NK-92 (cell line): ENCODE results near the gene AIFM1.

ENCODE experiments used
- DNase-seq: peaks from one replicate; lab custom pipeline; 2025; ENCODE audit not compliant: unreplicated experiment; lab: John Stamatoyannopoulos, UW

The AIFM1 gene

GRCh38 chrX:130165703-130166502 lies at the start of gene AIFM1:
Gene AIFM1 (minus strand): TSS chrX:130165841. CDS start chrX:130165656, 185 bp downstream.
- DNase-seq, result peak; percentile 43

GRCh38 chrX:130213376-130213775 lies 47.7 kb upstream of the AIFM1 start:
- no peak for DNase-seq

GRCh38 chrX:130212371-130212770 lies 46.7 kb upstream of the AIFM1 start:
- no peak for DNase-seq

GRCh38 chrX:130211415-130212186 lies 46.0 kb upstream of the AIFM1 start:
- no peak for DNase-seq

GRCh38 chrX:130204647-130205046 lies 39.0 kb upstream of the AIFM1 start:
- DNase-seq, result no peak

- DNase-seq, result no peak
Measured at GRCh38 chrX:130197464-130197863, 31.8 kb upstream of the AIFM1 start.

- no peak for DNase-seq
Measured at GRCh38 chrX:130196466-130196865, 30.8 kb upstream of the AIFM1 start.

- no peak for DNase-seq
Measured at GRCh38 chrX:130190801-130191200, 25.2 kb upstream of the AIFM1 start.

GRCh38 chrX:130186651-130187050 lies 21.0 kb upstream of the AIFM1 start:
- DNase-seq, result no peak

GRCh38 chrX:130184857-130185256 lies 19.2 kb upstream of the AIFM1 start:
- DNase-seq, result no peak

- DNase-seq, result no peak
Measured at GRCh38 chrX:130184168-130184567, 18.5 kb upstream of the AIFM1 start.

GRCh38 chrX:130179579-130180215 lies 14.1 kb upstream of the AIFM1 start:
- DNase-seq, result no peak

GRCh38 chrX:130179170-130179569 lies 13.5 kb upstream of the AIFM1 start:
- DNase-seq, result no peak

GRCh38 chrX:130176942-130177341 lies 11.3 kb upstream of the AIFM1 start:
- no peak for DNase-seq

GRCh38 chrX:130176354-130176776 lies 10.7 kb upstream of the AIFM1 start:
- no peak for DNase-seq

- DNase-seq, result no peak
Measured at GRCh38 chrX:130174937-130175336, 9.3 kb upstream of the AIFM1 start.

GRCh38 chrX:130174045-130174704 lies 8.5 kb upstream of the AIFM1 start:
- DNase-seq, result no peak

GRCh38 chrX:130173190-130173895 lies 7.7 kb upstream of the AIFM1 start:
- no peak for DNase-seq

- DNase-seq, result no peak
Measured at GRCh38 chrX:130172127-130172845, 6.6 kb upstream of the AIFM1 start.
